ENCODE results near the gene SLC35D3.
"Not testable (repeated sequence)": the region's sequence is repeated elsewhere in the genome, so short reads cannot be mapped to it uniquely, and the experiment has no call there.

Gene SLC35D3

GRCh38 chr6:136890194-136890839 lies 31.8 kb upstream of the SLC35D3 start:
- TF ChIP-seq CTCF (IDR thresholded peaks at IDR 0.05; ENCODE audit: low read depth, low read length), result no peak
- H3K4me3 ChIP-seq (ENCODE audit: low read depth, low read length), result no peak overlapping the region

- TF ChIP-seq CTCF (IDR thresholded peaks at IDR 0.05; ENCODE audit: low read depth, low read length), result no peak
Observed at GRCh38 chr6:136890986-136891385, 31.1 kb upstream of the SLC35D3 start.

GRCh38 chr6:136893187-136893586 lies 28.9 kb upstream of the SLC35D3 start:
- no peak for TF ChIP-seq CTCF (IDR thresholded peaks at IDR 0.05; ENCODE audit: low read depth, low read length)

More at GRCh38 chr6:136890986-136891385, 31.1 kb upstream of the SLC35D3 start:
- no peak overlapping the region for H3K4me3 ChIP-seq (ENCODE audit: low read depth, low read length)

GRCh38 chr6:136895901-136896300 lies 26.2 kb upstream of the SLC35D3 start:
- no peak overlapping the region for H3K4me3 ChIP-seq (ENCODE audit: low read depth, low read length)
- TF ChIP-seq CTCF (IDR thresholded peaks at IDR 0.05; ENCODE audit: low read depth, low read length), result no peak

More at GRCh38 chr6:136893187-136893586, 28.9 kb upstream of the SLC35D3 start:
- H3K4me3 ChIP-seq (ENCODE audit: low read depth, low read length), result no peak overlapping the region

- H3K4me3 ChIP-seq (ENCODE audit: low read depth, low read length), result no peak overlapping the region
- TF ChIP-seq CTCF (IDR thresholded peaks at IDR 0.05; ENCODE audit: low read depth, low read length), result no peak
Observed at GRCh38 chr6:136897071-136897470, 25.0 kb upstream of the SLC35D3 start.

GRCh38 chr6:136901212-136901784 lies 20.8 kb upstream of the SLC35D3 start:
- TF ChIP-seq CTCF (IDR thresholded peaks at IDR 0.05; ENCODE audit: low read depth, low read length), result no peak
- H3K4me3 ChIP-seq (ENCODE audit: low read depth, low read length), result no peak overlapping the region

GRCh38 chr6:136904477-136904876 lies 17.6 kb upstream of the SLC35D3 start:
- not testable (repeated sequence) for H3K4me3 ChIP-seq (ENCODE audit: low read depth, low read length)

- no peak for TF ChIP-seq CTCF (IDR thresholded peaks at IDR 0.05; ENCODE audit: low read depth, low read length)
- no peak overlapping the region for H3K4me3 ChIP-seq (ENCODE audit: low read depth, low read length)
Observed at GRCh38 chr6:136914947-136915346, 7.2 kb upstream of the SLC35D3 start.
